Sigmoid colon (tissue), 3 donors: ENCODE results near the gene NUDT17.

ENCODE experiments used
- POLR2A ChIP-seq, 2 donors: fragments of 450-650 bp; IDR thresholded peaks; one replicate each; pipeline ENCODE4 v1.6.1; 2016; ENCODE audit warnings: antibody characterized with exemption in 2 of 2, mild to moderate bottlenecking in 2 of 2, moderate library complexity in 2 of 2
- TF ChIP-seq, protein P1 (sequence below), 4 experiments: fragments of 450-650 bp in 3 of 4; fragments of 200-600 bp in 1 of 4; IDR thresholded peaks; one replicate each; pipeline ENCODE4 v1.5.1; 2016 to 2019; ENCODE audit warnings: antibody characterized with exemption in 4 of 4, mild to moderate bottlenecking in 3 of 4, moderate library complexity in 2 of 4

DNA sequence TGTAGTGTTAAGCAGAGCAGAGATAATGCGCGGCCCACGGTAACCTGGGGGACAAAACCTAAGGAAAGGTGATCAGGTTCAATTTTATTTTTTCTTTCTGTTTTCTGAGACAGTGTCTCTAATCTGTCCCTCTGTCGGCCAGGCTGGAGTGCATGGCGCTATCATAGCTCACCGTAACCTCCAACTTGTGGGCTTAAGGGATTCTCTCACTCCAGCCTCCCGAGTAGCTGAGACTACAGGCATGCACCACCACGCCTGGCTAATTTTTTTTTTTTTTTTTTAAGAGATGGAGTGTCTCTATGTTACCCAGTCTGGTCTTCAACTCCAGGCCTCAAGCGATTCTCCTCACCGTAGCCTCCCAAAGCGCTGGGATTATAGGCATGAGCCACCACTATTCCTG, 41.0 kb downstream of the NUDT17 start:
- TF ChIP-seq, protein P1, sequence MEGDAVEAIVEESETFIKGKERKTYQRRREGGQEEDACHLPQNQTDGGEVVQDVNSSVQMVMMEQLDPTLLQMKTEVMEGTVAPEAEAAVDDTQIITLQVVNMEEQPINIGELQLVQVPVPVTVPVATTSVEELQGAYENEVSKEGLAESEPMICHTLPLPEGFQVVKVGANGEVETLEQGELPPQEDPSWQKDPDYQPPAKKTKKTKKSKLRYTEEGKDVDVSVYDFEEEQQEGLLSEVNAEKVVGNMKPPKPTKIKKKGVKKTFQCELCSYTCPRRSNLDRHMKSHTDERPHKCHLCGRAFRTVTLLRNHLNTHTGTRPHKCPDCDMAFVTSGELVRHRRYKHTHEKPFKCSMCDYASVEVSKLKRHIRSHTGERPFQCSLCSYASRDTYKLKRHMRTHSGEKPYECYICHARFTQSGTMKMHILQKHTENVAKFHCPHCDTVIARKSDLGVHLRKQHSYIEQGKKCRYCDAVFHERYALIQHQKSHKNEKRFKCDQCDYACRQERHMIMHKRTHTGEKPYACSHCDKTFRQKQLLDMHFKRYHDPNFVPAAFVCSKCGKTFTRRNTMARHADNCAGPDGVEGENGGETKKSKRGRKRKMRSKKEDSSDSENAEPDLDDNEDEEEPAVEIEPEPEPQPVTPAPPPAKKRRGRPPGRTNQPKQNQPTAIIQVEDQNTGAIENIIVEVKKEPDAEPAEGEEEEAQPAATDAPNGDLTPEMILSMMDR (IDR thresholded peaks at IDR 0.05): no peak
- TF ChIP-seq POLR2A (IDR thresholded peaks at IDR 0.05): no peak
